Left lung (tissue), 10 donors: ENCODE data around the gene FOXO1. TPM values are rescaled to one million over a fixed set of nuclear protein-coding genes. Genes with fewer than 3 reads are reported as not detected.
A peak's percentile ranks its signal among the peaks of the same experiment; 100 is the strongest.

ENCODE experiments used
- ATAC-seq: fragments of 200-7000 bp; cut with Tn5 transposase; one replicate; pipeline ENCODE4 v1.9.1; 2020; ENCODE audit warnings: moderate library complexity
- DNase-seq, 4 donors: peaks; one replicate each; pipeline ENCODE4 v3.0.0-alpha.2; 2013 to 2020
- H3K27ac ChIP-seq, 2 donors: fragments of 200-600 bp; sonication (generic) in 1 of 2; one replicate each; pipeline versions ENCODE4 v1.5.0 to v1.8.0; 2020 to 2021
- H3K27me3 ChIP-seq, 2 donors: fragments of 200-600 bp; sonication (generic) in 1 of 2; one replicate each; pipeline versions ENCODE4 v1.5.0 to v1.8.0; 2020 to 2021
- H3K36me3 ChIP-seq, 2 donors: fragments of 200-600 bp; sonication (generic) in 1 of 2; one replicate each; pipeline versions ENCODE4 v1.5.0 to v1.8.0; 2020 to 2021
- H3K4me1 ChIP-seq, 2 donors: fragments of 200-600 bp; one replicate each; pipeline ENCODE4 v1.8.0; 2021
- H3K4me3 ChIP-seq, 2 donors: fragments of 200-600 bp; sonication (generic) in 1 of 2; one replicate each; pipeline versions ENCODE4 v1.5.0 to v1.8.0; 2020 to 2021; ENCODE audit warnings: mild to moderate bottlenecking in 1 of 2
- H3K9me3 ChIP-seq, 2 donors: fragments of 200-600 bp; sonication (generic) in 1 of 2; one replicate each; pipeline versions ENCODE4 v1.5.0 to v1.8.0; 2020 to 2021
- CTCF ChIP-seq, 2 donors: fragments of 200-600 bp; sonication (generic) in 1 of 2; IDR thresholded peaks; one replicate each; pipeline versions ENCODE4 v1.5.0 to v1.8.0; 2021; ENCODE audit warnings: antibody characterized with exemption in 2 of 2
- intact Hi-C, 2 donors: fragments of 100-400 bp; cut with DNase I; formaldehyde crosslinking; loops; one replicate each; pipeline versions ENCODE4 v1.11.2 to v1.14.2; 2022
- polyA plus RNA-seq, 6 donors: library from polyadenylated mRNA; unstranded; fragments of 120-200 nt; gene quantifications; one replicate each; pipeline ENCODE4 v1.2.1, GENCODE V29; 2013; ENCODE audit not compliant: insufficient read length in 6 of 6
- total RNA-seq, 2 donors: library from RNA; stranded (reverse); fragmentation: NEBNext Ultra II Directional; extraction: Animal tissue kit (Norgen Biotek cat#: 25700); gene quantifications; one replicate each; pipeline ENCODE4 v1.2.1, GENCODE V29; 2021
- donor health status: DM: no; HTN: yes; CAD: no.
- donor health status: DM: no; HTN: no; CAD: no.

FOXO1 gene
- total and polyA plus RNA-seq, 8 donors, result 12.1 to 24.0 (median 13.8) TPM

DNA sequence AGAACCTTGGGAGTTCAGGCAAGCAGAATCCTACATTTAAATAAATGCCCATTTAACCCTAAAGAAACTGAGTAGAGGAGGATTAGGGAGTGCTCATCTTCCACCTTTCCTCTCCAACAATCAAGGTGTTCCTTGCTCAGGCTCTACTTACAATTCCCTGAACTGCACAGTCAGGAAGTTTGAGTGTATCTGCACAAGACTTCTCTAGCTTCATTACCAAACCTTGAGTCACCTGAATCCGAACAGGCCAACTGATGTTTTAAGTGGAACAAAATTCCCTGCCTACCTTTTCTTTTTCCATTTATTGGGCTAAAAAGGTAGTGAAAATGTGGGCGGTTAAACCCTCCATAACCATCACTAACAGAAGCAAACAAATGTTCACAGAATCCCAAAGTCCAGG is 78.3 kb downstream of the FOXO1 start:
- Histone ChIP-seq H3K27me3 (no peaks in the 10 kb centered on the region), H3K4me1 (peaks cover 39 to 68% of the 10 kb centered on the region in 2 donors), H3K36me3 (no peaks in the 10 kb centered on the region), H3K4me3 (no peak overlapping the region), H3K9me3 (peaks cover 0 to 7% of the 10 kb centered on the region in 2 donors), H3K27ac (peak overlapping the region in 1 of 2 donors; percentile 79)
- no peak for TF ChIP-seq CTCF (IDR thresholded peaks at IDR 0.05)
- no peak for ATAC-seq
- intact Hi-C loops, result no loop called here
- no peak for DNase-seq

DNA sequence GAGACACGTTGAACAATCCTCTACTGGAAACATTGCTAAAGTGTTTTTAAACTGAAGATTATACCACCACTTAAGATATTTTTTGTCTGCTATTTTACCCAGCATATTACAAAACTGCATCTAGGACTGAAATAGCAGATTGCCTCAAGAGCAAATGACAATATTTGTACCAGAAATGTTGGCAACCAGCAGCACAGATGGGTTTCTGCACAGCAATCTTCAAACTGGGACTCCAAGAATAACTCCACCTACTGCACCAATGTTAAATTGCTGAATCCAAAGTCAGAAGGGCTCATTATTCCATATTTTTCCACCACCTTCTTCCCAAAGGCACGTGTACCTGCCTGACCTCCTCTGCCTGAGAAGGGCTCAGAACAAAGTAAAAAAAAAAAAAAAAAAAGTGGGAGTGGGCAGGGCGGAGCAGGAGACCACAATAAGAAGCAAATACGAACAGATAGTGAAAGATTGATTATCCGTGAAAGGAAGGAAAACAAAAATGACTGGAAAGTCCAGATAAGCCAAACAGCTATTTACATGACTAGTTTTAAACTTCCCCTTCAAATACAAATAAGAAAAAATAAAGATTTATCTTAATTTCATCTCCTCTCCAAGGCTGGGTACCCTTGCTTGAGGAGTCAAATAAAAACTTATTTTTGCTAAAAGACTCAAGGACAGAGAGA is 79.4 kb downstream of the FOXO1 start:
- no peak overlapping the region for H3K4me3 ChIP-seq
- intact Hi-C loops, result no loop called here
- no peaks in the 10 kb centered on the region for H3K36me3 ChIP-seq
- no peak for TF ChIP-seq CTCF (IDR thresholded peaks at IDR 0.05)
- peaks cover 0 to 14% of the 10 kb centered on the region in 2 donors for H3K9me3 ChIP-seq
- H3K27me3 ChIP-seq, result no peaks in the 10 kb centered on the region
- peaks cover 39 to 68% of the 10 kb centered on the region in 2 donors for H3K4me1 ChIP-seq
- ATAC-seq, result no peak
- H3K27ac ChIP-seq, result peak overlapping the region in 1 of 2 donors; percentile 63
- DNase-seq, result no peak

DNA sequence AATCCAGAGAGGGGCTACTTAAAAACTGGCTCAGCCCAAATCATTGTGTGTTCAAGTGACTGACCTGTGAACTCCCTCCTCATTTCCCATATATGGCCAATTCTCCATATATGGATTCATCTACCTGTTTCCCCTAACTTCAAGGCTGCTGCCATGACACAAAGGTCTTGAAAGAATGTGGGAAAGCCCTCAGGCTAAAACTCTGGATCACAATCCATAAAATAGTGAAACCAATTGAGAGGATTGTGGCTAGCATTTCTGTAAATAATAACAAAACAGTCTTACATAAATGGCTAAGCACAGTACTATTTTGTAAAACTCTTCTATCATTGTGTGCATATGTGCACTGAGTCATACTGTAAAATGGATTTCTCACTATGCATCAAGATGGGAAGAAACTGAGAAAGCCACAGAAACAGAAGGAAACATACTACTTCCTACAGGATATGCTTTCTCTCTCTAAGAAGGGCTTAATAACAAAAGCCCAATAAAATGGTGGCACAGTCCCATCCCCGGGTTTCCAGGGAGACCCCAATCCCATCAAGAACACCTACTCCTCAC is 80.5 kb downstream of the FOXO1 start:
- Histone ChIP-seq H3K27me3 (no peaks in the 10 kb centered on the region), H3K4me1 (peaks cover 39 to 63% of the 10 kb centered on the region in 2 donors), H3K27ac (peak overlapping the region in 1 of 2 donors; percentile 63), H3K36me3 (no peaks in the 10 kb centered on the region), H3K9me3 (peaks cover 0 to 14% of the 10 kb centered on the region in 2 donors), H3K4me3 (no peak overlapping the region)
- TF ChIP-seq CTCF (IDR thresholded peaks at IDR 0.05), result no peak
- ATAC-seq, result peak; percentile 19
- intact Hi-C loops, result no loop called here
- DNase-seq, result no peak

- H3K27me3 ChIP-seq, result no peaks in the 10 kb centered on the region
- intact Hi-C loops, result no loop called here
- DNase-seq (no peak), ATAC-seq (no peak)
- no peak overlapping the region for H3K4me3 ChIP-seq
- peaks cover 0 to 14% of the 10 kb centered on the region in 2 donors for H3K9me3 ChIP-seq
- no peak for TF ChIP-seq CTCF (IDR thresholded peaks at IDR 0.05)
- peaks cover 19 to 42% of the 10 kb centered on the region in 2 donors for H3K4me1 ChIP-seq
- no peak overlapping the region for H3K27ac ChIP-seq
- no peaks in the 10 kb centered on the region for H3K36me3 ChIP-seq
Measured at GRCh38 chr13:40583738-40584137, 82.7 kb downstream of the FOXO1 start.

GRCh38 chr13:40582531-40582930 is 83.9 kb downstream of the FOXO1 start:
- no peak for TF ChIP-seq CTCF (IDR thresholded peaks at IDR 0.05)
- peaks cover 0 to 14% of the 10 kb centered on the region in 2 donors for H3K9me3 ChIP-seq
- H3K36me3 ChIP-seq, result no peaks in the 10 kb centered on the region
- DNase-seq (no peak), ATAC-seq (no peak)
- H3K4me1 ChIP-seq, result peaks cover 19 to 35% of the 10 kb centered on the region in 2 donors
- no peak overlapping the region for H3K4me3 ChIP-seq
- intact Hi-C loops, result no loop called here
- no peaks in the 10 kb centered on the region for H3K27me3 ChIP-seq
- no peak overlapping the region for H3K27ac ChIP-seq
